Prostate gland (tissue), 2 donors: ENCODE data around the gene ACCS.

ENCODE experiments used
- POLR2A ChIP-seq: fragments of 450-650 bp; IDR thresholded peaks from one replicate; pipeline ENCODE4 v1.6.1; 2016; ENCODE audit warnings: antibody characterized with exemption, mild to moderate bottlenecking
- POLR2AphosphoS5 ChIP-seq: sonication (generic); formaldehyde crosslinking; IDR thresholded peaks from one replicate; pipeline ENCODE4 v1.6.1; 2017; ENCODE audit warnings: antibody characterized with exemption
- TF ChIP-seq, protein P1 (sequence below), 4 experiments: fragments of 200-600 bp in 2 of 4; fragments of 450-650 bp in 2 of 4; sonication (generic) in 2 of 4; IDR thresholded peaks; 1 replicate in 3 of 4; 2 replicates in 1 of 4; pipeline ENCODE4 v1.5.1; 2016 to 2019; ENCODE audit warnings: antibody characterized with exemption in 4 of 4, mild to moderate bottlenecking in 2 of 4, moderate library complexity in 2 of 4

- TF ChIP-seq, protein P1, sequence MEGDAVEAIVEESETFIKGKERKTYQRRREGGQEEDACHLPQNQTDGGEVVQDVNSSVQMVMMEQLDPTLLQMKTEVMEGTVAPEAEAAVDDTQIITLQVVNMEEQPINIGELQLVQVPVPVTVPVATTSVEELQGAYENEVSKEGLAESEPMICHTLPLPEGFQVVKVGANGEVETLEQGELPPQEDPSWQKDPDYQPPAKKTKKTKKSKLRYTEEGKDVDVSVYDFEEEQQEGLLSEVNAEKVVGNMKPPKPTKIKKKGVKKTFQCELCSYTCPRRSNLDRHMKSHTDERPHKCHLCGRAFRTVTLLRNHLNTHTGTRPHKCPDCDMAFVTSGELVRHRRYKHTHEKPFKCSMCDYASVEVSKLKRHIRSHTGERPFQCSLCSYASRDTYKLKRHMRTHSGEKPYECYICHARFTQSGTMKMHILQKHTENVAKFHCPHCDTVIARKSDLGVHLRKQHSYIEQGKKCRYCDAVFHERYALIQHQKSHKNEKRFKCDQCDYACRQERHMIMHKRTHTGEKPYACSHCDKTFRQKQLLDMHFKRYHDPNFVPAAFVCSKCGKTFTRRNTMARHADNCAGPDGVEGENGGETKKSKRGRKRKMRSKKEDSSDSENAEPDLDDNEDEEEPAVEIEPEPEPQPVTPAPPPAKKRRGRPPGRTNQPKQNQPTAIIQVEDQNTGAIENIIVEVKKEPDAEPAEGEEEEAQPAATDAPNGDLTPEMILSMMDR (IDR thresholded peaks at IDR 0.05), result no peak
- TF ChIP-seq POLR2A, result no peak
- no peak for TF ChIP-seq POLR2AphosphoS5
These were observed 59.5 kb downstream of the ACCS start for GRCh38 chr11:44125598-44125997.
